Activated effector memory CD4-positive, alpha-beta T cell treated with anti-CD3 and anti-CD28 coated beads, Interleukin-2, amount 50 U/mL, for 16 hours (primary cell): Measurements from ENCODE around the gene DAB2.

Experiments
- DNase-seq: peaks from one replicate; pipeline ENCODE4 v3.0.0-alpha.2; 2020

Gene DAB2

DNA sequence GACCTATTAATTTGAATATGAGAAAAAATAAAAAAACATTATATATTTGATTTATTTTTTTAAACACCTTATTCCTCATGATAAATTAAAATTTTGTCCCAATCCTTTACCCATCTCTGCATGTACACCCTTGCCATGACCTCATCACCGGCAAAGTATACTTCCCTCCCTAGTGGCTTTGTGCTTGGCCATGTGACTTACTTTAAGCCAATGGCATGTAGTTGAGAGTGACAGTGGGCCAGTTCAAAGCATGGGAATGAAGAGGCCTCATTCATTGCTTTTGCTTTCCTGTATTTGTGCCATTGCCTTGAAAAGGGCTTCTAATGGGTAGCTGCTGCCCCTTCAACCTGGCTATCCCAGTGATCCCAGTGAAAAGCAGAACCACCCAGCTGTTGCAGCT, 91.7 kb downstream of the DAB2 start:
- DNase-seq, result no peak

DNA sequence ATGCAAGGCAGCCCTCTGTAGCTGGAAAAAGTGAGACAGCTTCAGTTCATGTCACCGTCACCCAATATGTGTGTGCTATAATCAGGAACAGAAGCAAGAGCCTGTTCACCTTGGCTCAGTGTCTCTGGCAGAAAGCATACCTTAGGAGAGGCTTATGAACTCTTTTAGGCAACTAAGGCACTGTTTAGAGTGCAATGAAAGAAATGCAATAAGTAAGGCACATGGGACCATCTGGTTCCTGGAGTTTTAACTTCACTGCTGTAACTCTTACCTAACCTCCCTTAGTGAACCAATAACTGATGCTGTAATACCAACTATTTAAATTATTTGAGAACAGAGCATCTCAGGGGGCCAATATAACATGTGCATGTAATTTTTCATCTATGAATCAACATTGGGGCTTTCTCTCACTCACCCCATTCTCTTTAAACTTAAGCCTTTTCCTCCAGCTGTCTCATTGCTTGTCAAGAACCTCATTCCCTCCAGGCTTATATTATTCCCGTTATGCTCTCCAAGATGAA, 92.9 kb downstream of the DAB2 start:
- DNase-seq, result no peak

DNA sequence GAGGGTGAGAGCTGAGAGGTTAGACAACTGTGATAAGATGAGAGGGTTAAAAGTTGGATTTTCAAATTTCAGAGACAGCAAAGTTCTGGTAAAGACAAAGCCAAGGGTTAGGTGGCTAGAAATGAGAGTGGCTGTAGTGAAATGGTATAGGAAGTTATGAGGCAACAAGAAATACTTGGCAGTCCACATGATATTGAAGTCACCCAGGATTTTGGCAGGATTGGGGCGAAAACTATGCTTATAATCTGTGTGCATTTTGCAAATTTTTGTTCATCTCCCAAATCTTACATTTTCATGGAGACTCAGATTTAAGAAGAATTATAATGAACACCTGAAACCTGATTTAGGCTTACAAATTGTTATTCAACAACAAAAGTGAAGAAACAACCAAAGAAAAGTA, 96.0 kb downstream of the DAB2 start:
- DNase-seq, result no peak

DNA sequence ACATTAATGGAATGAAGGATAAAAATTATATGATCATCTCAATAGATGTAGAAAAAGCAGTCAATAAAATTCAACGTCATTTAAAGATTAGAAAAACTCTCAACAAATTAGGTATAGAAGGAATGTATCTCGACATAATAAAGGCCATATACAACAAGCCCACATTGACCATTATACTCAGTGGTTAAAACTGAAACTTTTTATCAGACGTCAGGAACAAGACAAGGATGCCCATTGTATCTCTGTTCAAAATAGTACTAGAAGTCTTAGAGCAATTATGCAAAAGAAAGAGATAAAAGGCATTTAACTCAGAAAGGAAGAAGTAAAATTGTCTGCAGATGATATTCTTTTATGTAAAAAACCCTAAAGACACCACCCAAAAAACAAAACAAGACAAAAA, 101.2 kb downstream of the DAB2 start:
- DNase-seq, result no peak
